ENCODE measurements around the gene LMAN2L. TPM values are rescaled to one million over a fixed set of nuclear protein-coding genes. Genes with fewer than 3 reads are reported as not detected.

LMAN2L gene
- total and polyA plus RNA-seq, 12 donors, result 11.0 to 31.4 (median 18.8) TPM

DNA sequence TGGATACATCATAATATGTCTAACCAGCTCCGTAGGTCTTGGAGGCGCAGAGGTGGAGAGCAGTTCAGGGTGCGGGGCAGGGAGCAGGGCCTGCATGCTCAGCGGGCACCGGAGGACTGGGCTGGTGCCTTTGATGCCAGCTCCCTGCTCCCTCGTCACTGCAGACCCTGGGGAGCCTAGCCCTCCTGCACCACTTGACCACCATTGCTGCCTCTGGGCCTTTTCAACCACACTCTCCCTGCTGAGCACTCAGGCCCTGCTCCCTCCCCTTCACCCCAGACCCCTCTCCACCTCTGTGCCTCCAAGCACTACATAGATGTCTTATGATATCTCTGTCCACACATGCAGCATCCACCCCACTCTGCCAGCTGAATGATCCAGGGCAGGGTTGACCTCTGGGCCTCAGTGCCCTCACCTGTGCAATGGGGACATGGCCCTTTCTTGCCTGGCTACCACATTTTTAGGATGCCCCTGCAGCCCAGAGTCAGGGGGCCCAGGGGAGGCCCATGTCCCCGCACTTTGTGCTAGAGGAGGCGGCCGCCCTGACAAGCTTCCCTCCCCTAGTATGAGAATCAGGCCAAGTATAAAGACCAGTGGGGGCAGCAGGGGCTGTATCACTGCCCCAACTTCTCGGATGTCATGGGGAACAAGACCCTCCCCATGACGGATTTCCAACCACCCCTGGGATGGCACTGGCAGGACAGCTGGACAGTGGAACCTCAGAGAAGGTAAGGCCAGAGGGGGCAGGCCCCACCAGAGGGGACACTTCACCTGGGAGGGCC is 51.0 kb downstream of the LMAN2L start:
- intact Hi-C loops (cut with DNase I), result no loop called here
- H3K27me3 ChIP-seq, result peaks cover 0 to 7% (median 0%) of the 10 kb centered on the region in 7 donors
- H3K4me1 ChIP-seq, result peaks cover 0 to 15% (median 10%) of the 10 kb centered on the region in 9 donors
- H3K9me3 ChIP-seq, result no peaks in the 10 kb centered on the region
- ATAC-seq (no peak), DNase-seq (no peak)
- H3K4me3 ChIP-seq, result no peak overlapping the region
- TF ChIP-seq, protein P1, sequence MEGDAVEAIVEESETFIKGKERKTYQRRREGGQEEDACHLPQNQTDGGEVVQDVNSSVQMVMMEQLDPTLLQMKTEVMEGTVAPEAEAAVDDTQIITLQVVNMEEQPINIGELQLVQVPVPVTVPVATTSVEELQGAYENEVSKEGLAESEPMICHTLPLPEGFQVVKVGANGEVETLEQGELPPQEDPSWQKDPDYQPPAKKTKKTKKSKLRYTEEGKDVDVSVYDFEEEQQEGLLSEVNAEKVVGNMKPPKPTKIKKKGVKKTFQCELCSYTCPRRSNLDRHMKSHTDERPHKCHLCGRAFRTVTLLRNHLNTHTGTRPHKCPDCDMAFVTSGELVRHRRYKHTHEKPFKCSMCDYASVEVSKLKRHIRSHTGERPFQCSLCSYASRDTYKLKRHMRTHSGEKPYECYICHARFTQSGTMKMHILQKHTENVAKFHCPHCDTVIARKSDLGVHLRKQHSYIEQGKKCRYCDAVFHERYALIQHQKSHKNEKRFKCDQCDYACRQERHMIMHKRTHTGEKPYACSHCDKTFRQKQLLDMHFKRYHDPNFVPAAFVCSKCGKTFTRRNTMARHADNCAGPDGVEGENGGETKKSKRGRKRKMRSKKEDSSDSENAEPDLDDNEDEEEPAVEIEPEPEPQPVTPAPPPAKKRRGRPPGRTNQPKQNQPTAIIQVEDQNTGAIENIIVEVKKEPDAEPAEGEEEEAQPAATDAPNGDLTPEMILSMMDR (IDR thresholded peaks at IDR 0.05), result no peak
- H3K27ac ChIP-seq, result no peak overlapping the region
- 94% methylated on average over 11 of the region's 11 CpGs for WGBS, 2 donors
- H3K36me3 ChIP-seq, result no peaks in the 10 kb centered on the region

DNA sequence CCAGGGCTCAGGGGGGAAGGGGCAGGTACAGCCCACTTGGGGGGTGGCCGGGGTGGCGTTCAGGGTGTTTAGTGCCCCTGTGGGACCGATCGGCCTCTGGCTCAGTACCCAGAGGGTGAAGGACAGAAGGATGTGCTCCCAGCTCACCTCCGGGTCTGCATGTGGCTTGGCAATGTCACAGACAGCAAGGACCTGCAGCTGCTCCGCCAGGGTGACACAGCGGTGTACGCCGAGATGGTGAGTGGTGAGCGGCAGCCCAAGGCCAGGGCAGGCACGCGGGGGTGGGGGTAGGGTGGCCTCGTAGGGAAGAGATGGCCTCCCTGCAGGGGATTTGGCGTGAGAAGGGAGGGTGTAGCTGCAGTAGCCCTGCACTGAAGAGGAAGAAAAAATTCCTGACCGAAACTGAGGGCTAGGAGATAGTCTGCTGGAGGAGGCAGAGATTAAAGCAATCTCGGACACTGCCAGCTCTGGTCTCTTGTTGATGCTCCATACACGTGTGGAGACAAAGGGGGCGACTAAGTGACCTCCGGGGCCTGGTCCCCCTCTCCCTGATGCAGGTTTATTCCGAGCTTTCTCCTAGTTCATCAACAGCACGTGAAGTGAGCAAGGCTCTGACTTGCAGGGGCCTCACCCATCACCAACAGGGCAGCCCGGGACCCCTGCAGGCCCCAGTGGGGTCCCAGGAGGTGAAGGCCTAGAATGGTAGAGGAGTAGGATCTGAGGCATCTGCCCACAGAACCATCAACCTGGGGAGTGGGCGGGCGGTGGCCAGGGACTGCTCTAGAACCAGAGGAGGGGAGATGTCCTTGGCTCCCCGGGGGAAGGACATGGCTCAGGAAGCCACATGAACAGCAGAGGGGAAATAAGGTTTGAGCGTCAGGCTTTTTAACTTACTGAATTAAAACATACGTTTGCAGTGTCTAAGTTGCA is 51.9 kb downstream of the LMAN2L start:
- Histone ChIP-seq H3K27ac (no peak overlapping the region), H3K36me3 (no peaks in the 10 kb centered on the region), H3K27me3 (peaks cover 0 to 7% (median 0%) of the 10 kb centered on the region in 7 donors), H3K4me3 (no peak overlapping the region), H3K9me3 (no peaks in the 10 kb centered on the region), H3K4me1 (peaks cover 0 to 15% (median 10%) of the 10 kb centered on the region in 9 donors)
- no peak for DNase-seq
- WGBS, 2 donors, result 81 to 83% methylated on average over 27 of the region's 27 CpGs
- TF ChIP-seq, protein P1 (IDR thresholded peaks at IDR 0.05), result no peak
- intact Hi-C loops (cut with DNase I), result no loop called here
- no peak for ATAC-seq

DNA sequence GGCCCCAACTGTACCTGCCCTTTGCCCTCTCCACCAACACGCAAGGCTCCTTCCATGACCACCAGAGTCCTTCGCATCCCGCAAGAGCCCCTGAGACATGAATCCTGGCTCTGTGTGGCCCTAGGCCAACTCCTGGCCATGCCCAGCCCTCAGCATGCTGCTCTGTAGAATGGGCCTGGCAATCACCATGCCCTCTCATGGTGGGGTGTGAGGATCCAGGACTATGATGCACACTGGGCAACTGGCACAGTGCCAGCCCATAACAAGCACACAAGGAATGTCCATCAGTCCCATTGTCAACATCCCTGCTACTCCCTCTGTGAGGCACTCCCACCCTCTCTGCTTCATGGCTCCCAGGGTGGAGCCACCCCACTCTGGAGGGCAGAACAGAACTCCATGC is 52.6 kb downstream of the LMAN2L start:
- TF ChIP-seq, protein P1 (IDR thresholded peaks at IDR 0.05), result no peak
- H3K9me3 ChIP-seq, result no peaks in the 10 kb centered on the region
- no peak overlapping the region for H3K4me3 ChIP-seq
- H3K4me1 ChIP-seq, result peaks cover 0 to 15% (median 10%) of the 10 kb centered on the region in 9 donors
- intact Hi-C loops (cut with DNase I), result no loop called here
- ATAC-seq (no peak), DNase-seq (no peak)
- H3K27ac ChIP-seq, result no peak overlapping the region
- peaks cover 0 to 7% (median 0%) of the 10 kb centered on the region in 7 donors for H3K27me3 ChIP-seq
- WGBS, 2 donors, result 97 to 100% methylated on average over 3 of the region's 3 CpGs
- H3K36me3 ChIP-seq, result no peaks in the 10 kb centered on the region

Data from heart right ventricle (tissue), 16 donors.